SK-N-SH (cell line): ENCODE results near the gene PDGFRB. TPM values are rescaled to one million over a fixed set of nuclear protein-coding genes. Genes with fewer than 3 reads are reported as not detected.
A peak's percentile ranks its signal among the peaks of the same experiment; 100 is the strongest.

Source experiments
- CTCF ChIA-PET: fragments of 300-600, 350-600 bp; formaldehyde crosslinking; extraction: SDS; loops from one replicate; lab custom pipeline; 2021; lab: Yijun Ruan, JAX
- POLR2A ChIA-PET: fragments of 350-600 bp; sonication (Branson Sonifier 250); formaldehyde crosslinking; extraction: SDS; loops from one replicate; lab custom pipeline; 2020; ENCODE audit warnings: antibody characterized with exemption, inconsistent platforms; lab: Yijun Ruan, JAX
- DNase-seq: peaks from one replicate; pipeline ENCODE4 v3.0.0; 2012
- H2AFZ ChIP-seq: fragments of 200-600 bp; sonication (generic); 2 replicates; pipeline ENCODE4 v1.8.1; 2016; ENCODE audit warnings: antibody characterized with exemption, mild to moderate bottlenecking, low read depth
- H3F3A ChIP-seq: fragments of 200-600 bp; sonication (generic); replicated peaks from 2 replicates; pipeline ENCODE3; 2016; ENCODE audit warnings: antibody characterized with exemption, mild to moderate bottlenecking; ENCODE audit not compliant: insufficient read depth
- H3K27ac ChIP-seq, 2 experiments: fragments of 200-500 bp in 1 of 2; fragments of 200-600 bp in 1 of 2; sonication (Bioruptor generic) in 1 of 2; sonication (generic), shearing (Covaris generic) in 1 of 2; 2 replicates each; pipeline versions ENCODE4 v1.5.1 to v1.6.1; 2014 to 2016; ENCODE audit warnings: low read depth in 2 of 2, inconsistent platforms in 1 of 2, low read length in 1 of 2, mild to moderate bottlenecking in 1 of 2, mixed read lengths in 1 of 2
- H3K27me3 ChIP-seq: fragments of 200-600 bp; sonication (generic), shearing (Covaris generic); 2 replicates; pipeline ENCODE4 v1.6.1; 2016; ENCODE audit warnings: mixed run types; ENCODE audit not compliant: insufficient read depth
- H3K36me3 ChIP-seq, 2 experiments: fragments of 200-500 bp in 1 of 2; fragments of 200-600 bp in 1 of 2; sonication (Bioruptor generic) in 1 of 2; sonication (generic) in 1 of 2; replicated peaks in 1 of 2; 2 replicates each; pipeline versions ENCODE3 to v1.5.1; 2014 to 2016; ENCODE audit warnings: low read length in 1 of 2, mild to moderate bottlenecking in 1 of 2; ENCODE audit not compliant: insufficient read depth in 2 of 2, control insufficient read depth in 1 of 2
- H3K4me1 ChIP-seq, 2 experiments: fragments of 200-500 bp in 1 of 2; fragments of 200-600 bp in 1 of 2; sonication (Bioruptor generic) in 1 of 2; sonication (generic), shearing (Covaris generic) in 1 of 2; 2 replicates each; pipeline versions ENCODE4 v1.5.1 to v1.6.1; 2014 to 2016; ENCODE audit warnings: low read depth in 1 of 2, low read length in 1 of 2, mixed run types in 1 of 2; ENCODE audit not compliant: insufficient read depth in 2 of 2, control insufficient read depth in 1 of 2
- H3K4me2 ChIP-seq: fragments of 200-600 bp; sonication (generic), shearing (Covaris generic); 2 replicates; pipeline ENCODE4 v1.6.1; 2017; ENCODE audit warnings: mixed run types
- H3K4me3 ChIP-seq, 2 experiments: fragments of 200-500 bp in 1 of 2; fragments of 200-600 bp in 1 of 2; sonication (Bioruptor generic) in 1 of 2; sonication (generic), shearing (Covaris generic) in 1 of 2; 2 replicates each; pipeline versions ENCODE4 v1.5.1 to v1.8.1; 2014 to 2016; ENCODE audit warnings: low read depth in 2 of 2, inconsistent platforms in 1 of 2, low read length in 1 of 2, mild to moderate bottlenecking in 1 of 2, mixed read lengths in 1 of 2, moderate library complexity in 1 of 2
- H3K79me2 ChIP-seq: fragments of 200-600 bp; sonication (generic); 2 replicates; pipeline ENCODE4 v1.8.1; 2017; ENCODE audit warnings: mild to moderate bottlenecking; ENCODE audit not compliant: insufficient read depth
- H3K9ac ChIP-seq: fragments of 200-600 bp; sonication (generic); 2 replicates; pipeline ENCODE4 v1.6.1; 2017; ENCODE audit warnings: mixed run types
- H3K9me2 ChIP-seq: fragments of 200-600 bp; sonication (generic); 2 replicates; pipeline ENCODE4 v1.6.1; 2017; ENCODE audit warnings: mixed run types
- H3K9me3 ChIP-seq: fragments of 200-600 bp; sonication (generic); 2 replicates; pipeline ENCODE4 v1.6.1; 2017; ENCODE audit warnings: mixed run types, mild to moderate bottlenecking, moderate library complexity
- H4K20me1 ChIP-seq: fragments of 200-600 bp; sonication (generic); 2 replicates; pipeline ENCODE4 v1.6.1; 2017; ENCODE audit warnings: mild to moderate bottlenecking, mixed run types; ENCODE audit not compliant: insufficient read depth
- CTCF ChIP-seq: fragments of 200-600 bp; sonication (generic); IDR thresholded peaks from 2 replicates; pipeline ENCODE4 v1.6.1; 2017; ENCODE audit warnings: antibody characterized with exemption, mild to moderate bottlenecking, moderate library complexity
- FOSL2 ChIP-seq: IDR thresholded peaks from 2 replicates; pipeline ENCODE4 v1.4.0; 2012; ENCODE audit warnings: low read depth, mild to moderate bottlenecking, moderate library complexity, borderline replicate concordance
- FOXJ3 ChIP-seq: sonication (generic); formaldehyde crosslinking; IDR thresholded peaks from 2 replicates; pipeline ENCODE4 v1.5.1; 2020; ENCODE audit warnings: mild to moderate bottlenecking, missing genetic modification reagents
- FOXM1 ChIP-seq: IDR thresholded peaks from 2 replicates; pipeline ENCODE4 v1.4.0; 2012; ENCODE audit warnings: low read depth, mild to moderate bottlenecking
- GABPA ChIP-seq: IDR thresholded peaks from 2 replicates; pipeline ENCODE4 v1.4.0; 2012; ENCODE audit warnings: low read depth, mild to moderate bottlenecking
- IRF3 ChIP-seq: fragments of 150-350 bp; IDR thresholded peaks from 2 replicates; pipeline ENCODE4 v1.6.1; 2016; ENCODE audit warnings: mild to moderate bottlenecking, low read depth, low read length
- MAX ChIP-seq: IDR thresholded peaks from 2 replicates; pipeline ENCODE4 v1.4.0; 2012; ENCODE audit warnings: low read depth
- MEF2A ChIP-seq: IDR thresholded peaks from 2 replicates; pipeline ENCODE4 v1.4.0; 2012; ENCODE audit warnings: low read depth, borderline replicate concordance
- RAD21 ChIP-seq: IDR thresholded peaks from 2 replicates; pipeline ENCODE4 v1.6.1; 2012; ENCODE audit warnings: mild to moderate bottlenecking, low read length
- RCOR1 ChIP-seq: fragments of 150-350 bp; IDR thresholded peaks from 2 replicates; pipeline ENCODE4 v1.6.1; 2017; ENCODE audit warnings: antibody characterized with exemption, low read length
- RFX5 ChIP-seq: IDR thresholded peaks from 2 replicates; pipeline ENCODE4 v1.6.1; 2012; ENCODE audit warnings: mild to moderate bottlenecking, improper control_type of control experiment, low read length
- TAF1 ChIP-seq: IDR thresholded peaks from 2 replicates; pipeline ENCODE4 v1.6.1; 2012; ENCODE audit warnings: low read depth, mild to moderate bottlenecking, low read length, moderate library complexity, borderline replicate concordance
- TCF12 ChIP-seq: IDR thresholded peaks from 2 replicates; pipeline ENCODE4 v1.4.0; 2012
- USF1 ChIP-seq: IDR thresholded peaks from 2 replicates; pipeline ENCODE4 v1.4.0; 2012; ENCODE audit warnings: low read depth, borderline replicate concordance
- YY1 ChIP-seq: IDR thresholded peaks from 2 replicates; pipeline ENCODE4 v1.4.0; 2012; ENCODE audit warnings: low read depth, mild to moderate bottlenecking
- ZBTB33 ChIP-seq: IDR thresholded peaks from 2 replicates; pipeline ENCODE4 v1.4.0; 2012; ENCODE audit warnings: low read depth, borderline replicate concordance
- WGBS: methylation state at CpG from one replicate; pipeline ENCODE4 v1.1.6; 2017; ENCODE audit warnings: low lambda C conversion rate; 5-methylcytosine and 5-hydroxymethylcytosine counted together
- polyA plus RNA-seq, 3 experiments: library from polyadenylated mRNA; depleted of rRNA; stranded (reverse); fragments of >200 nt; gene quantifications; 2 replicates each; pipeline ENCODE4 v1.2.3, GENCODE V29; 2012

Gene PDGFRB
- polyA plus RNA-seq, 1 of the 3 experiments (the other 2 are of a cell fraction): 32.1 TPM

- peak overlapping the region; percentile 65; the same call in 1 of the 2 replicates for H3K4me2 ChIP-seq
- peaks cover 14 to 48% of the 10 kb centered on the region in 2 experiments; a peak in 3 of 4 replicates for H3K4me1 ChIP-seq
- CTCF ChIA-PET: no interaction called here
Observed at GRCh38 chr5:150067405-150067960, 88.2 kb downstream of the PDGFRB start.

More at GRCh38 chr5:150067405-150067960, 88.2 kb downstream of the PDGFRB start:
- Histone ChIP-seq H3K27ac (peak overlapping the region in 1 of 2 experiments; percentile 53; a peak in 1 of 4 replicates), H3K9me3 (no peaks in the 10 kb centered on the region), H3K27me3 (no peaks in the 10 kb centered on the region), H2AFZ (no peak overlapping the region), H3K79me2 (no peaks in the 10 kb centered on the region), H3K9ac (no peak overlapping the region), H3K9me2 (no peaks in the 10 kb centered on the region), H3F3A (peaks cover 6% of the 10 kb centered on the region), H4K20me1 (no peaks in the 10 kb centered on the region), H3K36me3 (no peaks in the 10 kb centered on the region), H3K4me3 (no peak overlapping the region)
- TF ChIP-seq RFX5: no peak
- TF ChIP-seq MEF2A: no peak
- no peak for TF ChIP-seq IRF3
- no peak for TF ChIP-seq TCF12
- no peak for TF ChIP-seq RCOR1
- TF ChIP-seq FOXJ3 (CRISPR knock-in tag): no peak
- TF ChIP-seq FOSL2: no peak
- no peak for TF ChIP-seq GABPA
- TF ChIP-seq CTCF: no peak
- TF ChIP-seq TAF1: no peak
- no peak for TF ChIP-seq FOXM1
- no peak for TF ChIP-seq YY1
- no peak for TF ChIP-seq USF1
- TF ChIP-seq MAX: no peak
- TF ChIP-seq RAD21: no peak
- no peak for TF ChIP-seq ZBTB33
- 93% methylated on average over 6 of the region's 6 CpGs for WGBS
- POLR2A ChIA-PET: no interaction called here
- DNase-seq: no peak
